SK-N-SH (cell line): ENCODE measurements around the gene PLEKHD1.

ENCODE experiments used
- CTCF ChIP-seq: fragments of 200-600 bp; sonication (generic); IDR thresholded peaks from 2 replicates; pipeline ENCODE4 v1.6.1; 2017; ENCODE audit warnings: antibody characterized with exemption, mild to moderate bottlenecking, moderate library complexity
- ELF1 ChIP-seq: IDR thresholded peaks from 2 replicates; pipeline ENCODE4 v1.4.0; 2012
- EP300 ChIP-seq, 2 experiments: IDR thresholded peaks; 2 replicates each; pipeline versions ENCODE4 v1.4.0 to v1.6.1; 2012; ENCODE audit warnings: borderline replicate concordance in 1 of 2, low read depth in 1 of 2, low read length in 1 of 2
- JUND ChIP-seq: IDR thresholded peaks from 2 replicates; pipeline ENCODE4 v1.4.0; 2012
- NFIC ChIP-seq: IDR thresholded peaks from 2 replicates; pipeline ENCODE4 v1.4.0; 2012; ENCODE audit warnings: borderline replicate concordance

- TF ChIP-seq CTCF = no peak
- no peak for TF ChIP-seq ELF1
- no peak for TF ChIP-seq JUND
- TF ChIP-seq EP300 (IDR thresholded peaks at IDR 0.05; ENCODE audit: borderline replicate concordance in 1 of 2, low read depth in 1 of 2, low read length in 1 of 2) = no peak
- TF ChIP-seq NFIC = no peak
These were observed 77.4 kb downstream of the PLEKHD1 start for GRCh38 chr14:69561893-69562292.
